Left hindlimb (tissue), 1 donor: Measurements from ENCODE around the gene PAX2.

Source experiments
- DNase-seq: peaks from one replicate; pipeline ENCODE4 v3.0.0-alpha.2; 2018

The PAX2 gene

GRCh38 chr10:100825325-100825875 lies 80.0 kb downstream of the PAX2 start:
- DNase-seq, result no peak

GRCh38 chr10:100826031-100826651 lies 80.8 kb downstream of the PAX2 start:
- DNase-seq, result no peak

- no peak for DNase-seq
These were observed 81.2 kb downstream of the PAX2 start for GRCh38 chr10:100826661-100826982.

- no peak for DNase-seq
These were observed 81.8 kb downstream of the PAX2 start for GRCh38 chr10:100826983-100827818.

- no peak for DNase-seq
These were observed 82.7 kb downstream of the PAX2 start for GRCh38 chr10:100827819-100828737.

- DNase-seq, result no peak
These were observed 83.3 kb downstream of the PAX2 start for GRCh38 chr10:100828738-100829096.

GRCh38 chr10:100829097-100829870 lies 83.9 kb downstream of the PAX2 start:
- no peak for DNase-seq

- no peak for DNase-seq
These were observed 84.7 kb downstream of the PAX2 start for GRCh38 chr10:100829933-100830727.

- DNase-seq, result no peak
These were observed 85.3 kb downstream of the PAX2 start for GRCh38 chr10:100830728-100831111.

- DNase-seq, result no peak
These were observed 86.4 kb downstream of the PAX2 start for GRCh38 chr10:100831742-100832141.

GRCh38 chr10:100835810-100836209 lies 90.4 kb downstream of the PAX2 start:
- no peak for DNase-seq

- DNase-seq, result no peak
These were observed 91.5 kb downstream of the PAX2 start for GRCh38 chr10:100836891-100837290.

GRCh38 chr10:100837300-100837699 lies 91.9 kb downstream of the PAX2 start:
- no peak for DNase-seq

GRCh38 chr10:100838986-100839385 lies 93.6 kb downstream of the PAX2 start:
- DNase-seq, result no peak

GRCh38 chr10:100841528-100841927 lies 96.1 kb downstream of the PAX2 start:
- no peak for DNase-seq

GRCh38 chr10:100847440-100847839 lies 102.1 kb downstream of the PAX2 start:
- DNase-seq, result no peak

- DNase-seq, result no peak
These were observed 103.4 kb downstream of the PAX2 start for GRCh38 chr10:100848770-100849169.

- no peak for DNase-seq
These were observed 112.9 kb downstream of the PAX2 start for GRCh38 chr10:100858261-100858660.

- DNase-seq, result no peak
These were observed 113.5 kb downstream of the PAX2 start for GRCh38 chr10:100858747-100859483.

GRCh38 chr10:100859484-100859763 lies 114.0 kb downstream of the PAX2 start:
- no peak for DNase-seq

GRCh38 chr10:100863433-100863832 lies 118.1 kb downstream of the PAX2 start:
- DNase-seq, result no peak
